C4-2B (cell line): ENCODE measurements around the gene MSX1.

Experiments used
- H3K27ac ChIP-seq: fragments of 450-650 bp; 2 replicates; pipeline ENCODE4 v1.5.1; 2017
- ZFX ChIP-seq: fragments of 450-650 bp; IDR thresholded peaks from 2 replicates; pipeline ENCODE4 v1.6.1; 2017
- TF ChIP-seq, protein P1 (sequence below): fragments of 450-650 bp; conservative IDR thresholded peaks from 2 replicates; pipeline ENCODE4 v1.5.1; 2017; ENCODE audit warnings: mild to moderate bottlenecking

The MSX1 gene

DNA sequence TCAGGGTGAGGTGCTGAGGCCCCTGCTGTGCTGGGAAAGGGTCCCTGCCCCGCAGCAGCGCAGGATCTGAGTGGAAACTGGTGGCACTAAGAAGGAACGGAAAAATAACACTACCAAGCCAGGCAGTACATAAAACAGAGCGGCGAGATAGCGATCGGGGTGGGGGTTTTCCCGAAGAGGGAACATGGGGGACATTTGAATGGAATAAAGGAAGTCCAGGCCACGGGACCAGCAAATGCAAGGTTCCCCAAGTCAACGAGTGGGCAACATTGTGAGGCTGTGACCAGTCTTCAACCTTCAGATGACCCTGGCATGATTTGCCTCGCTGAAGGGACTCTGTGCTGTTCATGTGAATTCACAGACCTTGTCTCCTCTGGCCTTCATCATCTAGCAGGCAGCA, 13.7 kb downstream of the MSX1 start:
- TF ChIP-seq, protein P1, sequence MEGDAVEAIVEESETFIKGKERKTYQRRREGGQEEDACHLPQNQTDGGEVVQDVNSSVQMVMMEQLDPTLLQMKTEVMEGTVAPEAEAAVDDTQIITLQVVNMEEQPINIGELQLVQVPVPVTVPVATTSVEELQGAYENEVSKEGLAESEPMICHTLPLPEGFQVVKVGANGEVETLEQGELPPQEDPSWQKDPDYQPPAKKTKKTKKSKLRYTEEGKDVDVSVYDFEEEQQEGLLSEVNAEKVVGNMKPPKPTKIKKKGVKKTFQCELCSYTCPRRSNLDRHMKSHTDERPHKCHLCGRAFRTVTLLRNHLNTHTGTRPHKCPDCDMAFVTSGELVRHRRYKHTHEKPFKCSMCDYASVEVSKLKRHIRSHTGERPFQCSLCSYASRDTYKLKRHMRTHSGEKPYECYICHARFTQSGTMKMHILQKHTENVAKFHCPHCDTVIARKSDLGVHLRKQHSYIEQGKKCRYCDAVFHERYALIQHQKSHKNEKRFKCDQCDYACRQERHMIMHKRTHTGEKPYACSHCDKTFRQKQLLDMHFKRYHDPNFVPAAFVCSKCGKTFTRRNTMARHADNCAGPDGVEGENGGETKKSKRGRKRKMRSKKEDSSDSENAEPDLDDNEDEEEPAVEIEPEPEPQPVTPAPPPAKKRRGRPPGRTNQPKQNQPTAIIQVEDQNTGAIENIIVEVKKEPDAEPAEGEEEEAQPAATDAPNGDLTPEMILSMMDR = no peak
- no peak for TF ChIP-seq ZFX
- H3K27ac ChIP-seq = no peak overlapping the region

DNA sequence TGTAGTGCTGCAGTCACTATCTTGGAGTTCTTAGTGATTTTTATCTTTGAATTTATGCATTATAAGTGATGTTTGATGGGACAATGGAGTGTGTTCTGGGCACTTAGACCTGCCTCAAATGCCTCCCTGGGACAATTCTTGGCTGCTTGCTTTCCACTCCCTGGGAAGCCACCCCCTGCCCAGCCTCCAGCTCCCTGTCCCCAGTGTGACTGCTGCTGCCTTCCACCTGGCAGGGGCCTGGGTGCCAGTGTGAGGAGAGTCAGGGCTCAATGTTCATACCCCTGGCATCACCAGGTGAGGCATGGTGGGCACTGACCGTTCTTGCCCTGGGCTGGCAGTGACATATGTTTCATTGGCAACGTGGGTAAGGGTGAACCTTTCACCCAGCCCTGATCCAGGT, 14.8 kb downstream of the MSX1 start:
- no peak overlapping the region for H3K27ac ChIP-seq
- TF ChIP-seq ZFX = no peak
- TF ChIP-seq, protein P1 = no peak

DNA sequence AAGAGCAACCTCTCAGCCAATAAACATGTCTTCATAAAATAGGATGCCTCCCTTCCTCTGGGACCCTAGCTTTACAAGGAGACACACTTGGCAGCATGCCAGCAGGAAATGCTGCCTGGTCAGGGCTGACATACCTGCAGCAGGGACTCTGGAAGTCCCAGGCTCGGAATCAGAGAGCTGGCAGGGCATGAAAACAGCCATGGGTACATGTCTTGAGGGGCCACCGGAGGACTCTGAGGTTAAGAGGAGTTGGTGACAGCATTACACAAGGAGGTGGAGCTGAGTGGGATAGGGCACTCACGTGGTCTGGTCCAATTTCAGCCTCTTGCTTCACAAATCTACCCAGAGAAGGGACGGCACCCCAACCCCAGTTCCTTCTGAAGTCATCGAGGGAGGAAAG, 15.7 kb downstream of the MSX1 start:
- H3K27ac ChIP-seq = no peak overlapping the region
- no peak for TF ChIP-seq ZFX
- TF ChIP-seq, protein P1 = no peak

DNA sequence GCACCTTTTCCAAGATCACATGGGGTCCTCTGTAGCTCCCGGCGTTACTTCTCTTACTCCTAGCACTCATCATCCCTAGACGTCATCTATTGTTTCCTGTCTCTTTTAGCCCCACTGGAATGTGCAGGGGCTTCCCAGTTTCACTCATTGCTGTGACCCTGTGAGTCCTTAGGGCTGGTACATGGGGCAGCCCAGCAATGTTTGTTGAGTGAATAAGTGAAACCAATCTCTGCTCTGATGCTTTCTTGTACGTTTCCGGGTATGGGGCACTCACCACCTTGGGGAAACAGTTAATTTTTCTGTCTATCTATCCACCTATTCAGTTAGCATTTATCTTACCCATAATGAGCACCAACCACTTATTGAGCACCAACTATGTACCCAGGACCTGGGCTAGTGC, 16.1 kb downstream of the MSX1 start:
- TF ChIP-seq ZFX = no peak
- TF ChIP-seq, protein P1 = no peak
- H3K27ac ChIP-seq = no peak overlapping the region

DNA sequence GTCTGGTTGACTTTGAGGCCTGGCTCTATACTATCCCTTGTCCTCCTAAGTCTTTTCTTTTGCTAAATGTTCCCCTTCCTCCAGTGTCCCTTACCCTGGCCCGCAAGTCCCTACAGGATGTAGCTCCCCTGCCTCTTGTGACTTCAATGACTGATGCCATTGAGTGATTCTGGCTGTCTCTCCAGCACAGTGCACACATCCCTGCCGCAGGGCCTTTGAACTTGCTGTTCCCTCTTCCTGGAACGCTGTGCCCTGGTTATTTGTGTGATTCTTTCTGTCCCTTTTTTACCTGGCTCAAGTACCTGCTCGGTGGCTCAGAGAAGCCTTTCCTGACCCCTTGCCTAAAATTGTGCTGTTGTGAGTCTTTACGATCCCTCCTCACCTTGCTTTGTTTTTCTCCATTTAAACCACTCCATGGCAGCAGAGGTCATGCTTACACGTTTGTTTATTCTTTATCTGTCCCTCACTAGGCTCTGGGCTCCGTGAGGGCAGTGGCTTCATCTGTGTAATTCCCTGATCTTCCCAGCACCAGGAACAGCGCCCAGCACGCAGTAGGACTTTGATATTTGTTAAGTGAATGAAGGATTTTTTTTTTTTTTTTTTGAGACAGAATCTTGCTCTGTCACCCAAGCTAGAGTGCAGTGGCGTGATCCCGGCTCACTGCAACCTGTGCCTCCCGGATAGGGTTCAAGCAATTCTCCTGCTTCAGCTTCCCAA, 17.6 kb downstream of the MSX1 start:
- H3K27ac ChIP-seq = no peak overlapping the region
- TF ChIP-seq, protein P1 = no peak
- no peak for TF ChIP-seq ZFX

DNA sequence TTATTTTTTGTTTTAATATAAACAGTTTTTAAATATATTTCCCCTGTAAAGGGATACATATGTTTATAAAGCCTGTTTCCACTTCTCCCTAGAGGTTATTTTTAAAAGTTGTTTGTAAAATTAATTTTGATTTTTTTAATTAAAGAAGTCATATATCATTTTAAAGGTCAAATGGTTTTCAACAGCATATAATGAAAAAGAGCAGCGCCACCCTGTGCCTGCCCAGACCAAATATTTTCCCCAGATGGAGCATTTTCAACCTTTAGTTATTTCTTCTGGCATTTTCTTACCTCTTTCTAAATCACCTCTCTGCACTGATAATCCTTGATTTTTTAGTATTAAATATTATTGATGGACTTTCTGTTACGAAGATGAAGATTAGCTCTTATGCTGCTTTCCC, 21.0 kb downstream of the MSX1 start:
- H3K27ac ChIP-seq = no peak overlapping the region
- TF ChIP-seq ZFX = no peak
- TF ChIP-seq, protein P1 = peak; percentile 56

DNA sequence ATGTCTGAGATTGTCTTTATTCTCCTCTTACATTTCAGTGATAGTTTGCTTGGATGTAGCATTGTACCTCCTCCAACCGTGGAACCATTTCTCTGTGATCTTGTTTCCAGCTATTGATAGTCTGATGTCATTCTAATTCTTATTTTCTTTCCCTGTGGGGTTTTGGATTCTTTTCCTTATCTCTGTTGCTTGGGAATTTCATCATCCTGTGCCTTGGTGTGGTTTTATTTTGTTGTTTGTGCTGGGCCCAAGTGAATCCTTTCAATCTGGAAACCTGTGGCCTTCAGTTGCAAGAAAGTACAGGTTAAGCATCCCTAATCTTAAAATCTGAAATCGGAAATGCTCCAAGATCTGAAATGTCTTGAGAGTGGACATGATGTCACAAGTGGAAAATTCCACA, 22.0 kb downstream of the MSX1 start:
- no peak overlapping the region for H3K27ac ChIP-seq
- TF ChIP-seq, protein P1 = no peak
